ELR (cell line): ENCODE data around the gene SIGLEC15.

Experiments
- DNase-seq: peaks from one replicate; pipeline ENCODE4 v3.0.0-alpha.2; 2015; ENCODE audit warnings: low read depth

Gene SIGLEC15

GRCh38 chr18:45879681-45880655 is 54.5 kb downstream of the SIGLEC15 start:
- DNase-seq: peak; percentile 62

DNA sequence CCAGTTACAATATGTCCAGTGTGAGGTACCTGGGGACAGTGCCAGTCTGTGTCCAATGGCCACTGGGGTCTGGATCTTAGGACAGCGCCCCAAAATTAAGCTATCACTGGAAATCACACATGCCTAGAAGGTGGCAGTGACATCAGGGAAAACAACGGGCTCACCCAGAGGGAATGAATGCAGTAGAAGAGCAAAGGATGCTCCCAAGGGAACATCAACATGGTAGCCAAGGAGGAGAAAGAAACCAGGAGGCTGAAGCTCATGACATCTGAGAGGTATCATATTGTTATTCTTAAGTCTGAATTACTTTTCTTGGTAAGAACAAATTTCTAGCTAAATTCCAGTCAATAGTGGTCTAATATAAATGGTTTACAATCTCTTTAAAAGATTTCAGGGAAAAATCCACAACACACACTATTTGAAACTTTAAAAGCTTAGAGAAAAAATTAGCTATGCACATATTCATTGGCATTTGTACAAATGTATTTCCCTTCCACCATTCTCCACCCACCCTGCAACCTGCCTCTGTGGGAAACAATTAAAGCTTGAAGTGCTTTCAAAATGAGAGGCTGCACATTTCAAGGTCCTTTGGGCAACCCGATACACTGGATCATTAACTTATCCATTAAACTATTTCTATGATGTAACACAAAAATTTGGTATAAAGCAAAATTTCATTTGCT is 55.5 kb downstream of the SIGLEC15 start:
- DNase-seq: no peak

DNA sequence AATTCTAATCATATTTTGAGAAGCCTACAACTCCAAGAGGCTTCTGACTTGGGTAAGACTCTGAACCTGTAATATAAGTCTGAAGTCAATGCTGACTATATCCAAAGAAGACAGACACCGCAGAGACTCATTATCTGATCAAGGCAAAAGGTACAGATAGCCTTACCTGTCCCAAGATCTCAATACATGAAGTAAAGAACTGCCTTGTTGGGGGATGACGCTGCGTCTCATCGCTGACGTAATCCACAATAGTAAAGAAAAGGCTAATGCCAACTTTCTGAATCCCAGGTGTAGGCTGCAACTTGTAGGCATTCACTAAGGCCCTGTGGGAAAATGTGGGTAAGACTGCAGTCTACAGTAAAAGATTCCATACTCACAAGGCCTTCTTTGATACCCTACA is 62.1 kb downstream of the SIGLEC15 start:
- no peak for DNase-seq

- DNase-seq: no peak
These were observed 64.1 kb downstream of the SIGLEC15 start for GRCh38 chr18:45889419-45890064.

DNA sequence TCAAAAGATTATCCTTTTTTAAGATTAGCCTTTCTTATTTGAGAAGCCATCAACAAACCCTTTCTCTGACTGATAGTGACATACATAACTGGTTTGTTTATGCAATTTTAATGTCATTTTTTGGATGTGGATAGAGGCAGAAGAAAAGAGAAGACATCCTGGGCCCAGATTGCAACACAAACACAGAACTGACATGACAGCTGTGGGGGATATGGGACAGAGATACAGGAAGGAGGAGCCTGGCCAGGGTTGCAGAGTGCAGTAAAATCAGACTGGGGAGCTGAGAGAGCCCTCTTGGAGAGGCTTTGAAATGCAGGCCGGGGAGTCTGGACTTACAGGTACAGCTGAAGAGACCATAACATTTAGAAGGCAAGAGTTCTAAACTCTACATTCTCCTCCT is 65.1 kb downstream of the SIGLEC15 start:
- no peak for DNase-seq

DNA sequence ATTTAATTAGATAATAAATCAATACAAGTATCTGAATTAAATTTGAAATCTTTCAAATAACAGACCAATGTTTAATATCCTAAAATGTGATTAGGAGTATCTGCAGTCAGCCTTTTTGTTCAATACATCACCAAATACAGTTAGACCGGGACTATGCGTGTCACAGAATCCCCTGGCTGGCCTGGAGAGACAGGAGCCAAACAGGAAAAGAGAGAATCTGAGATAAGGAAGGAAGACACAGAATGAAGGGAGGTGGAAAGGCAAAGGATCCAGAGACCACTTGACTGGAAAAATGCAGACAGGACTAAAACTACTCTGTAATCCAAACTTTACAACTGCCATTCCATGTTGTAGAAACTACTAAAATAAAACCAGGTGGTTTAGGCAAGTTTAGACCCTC is 66.3 kb downstream of the SIGLEC15 start:
- DNase-seq: no peak
